GM19452 (cell line): Measurements from ENCODE around the gene HOXA3.

Experiments used
- ATAC-seq: cut with Tn5 transposase; IDR thresholded peaks from one replicate; pipeline ENCODE4 v1.9.1; 2021; ENCODE audit not compliant: unreplicated experiment

The HOXA3 gene

GRCh38 chr7:27095050-27095896, 57.1 kb downstream of the HOXA3 start:
- ATAC-seq: peak; percentile 10

DNA sequence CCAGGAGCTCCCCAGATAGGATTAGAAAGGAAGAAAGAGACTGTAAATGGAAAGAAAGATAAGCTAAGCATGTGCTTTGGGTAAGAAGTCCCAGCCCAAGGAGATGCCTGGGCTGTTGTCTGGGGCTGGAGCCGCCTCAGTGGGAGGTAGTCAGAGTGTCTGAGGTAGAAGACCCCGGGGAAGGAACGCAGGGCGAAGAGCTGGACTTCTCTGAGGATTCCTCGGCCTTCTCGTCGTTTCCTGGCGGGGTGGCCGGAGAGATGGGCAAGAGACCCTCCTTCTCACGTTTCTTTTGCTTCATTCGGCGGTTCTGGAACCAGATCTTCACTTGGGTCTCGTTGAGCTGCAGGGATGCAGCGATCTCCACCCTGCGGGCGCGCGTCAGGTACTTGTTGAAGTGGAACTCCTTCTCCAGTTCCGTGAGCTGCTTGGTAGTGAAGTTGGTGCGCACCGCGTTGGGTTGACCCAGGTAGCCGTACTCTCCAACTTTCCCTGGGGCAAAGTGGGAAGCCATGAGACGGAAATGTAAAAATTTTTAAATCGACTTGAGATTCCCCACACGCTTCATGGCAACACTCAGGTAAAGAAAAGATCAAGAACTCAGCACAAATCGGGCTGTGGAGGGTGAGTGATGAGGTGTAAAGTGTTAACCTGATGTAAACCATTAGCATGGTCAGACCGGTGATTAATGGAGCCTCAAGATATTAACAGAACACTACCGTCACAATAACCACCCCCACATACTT, 57.9 kb downstream of the HOXA3 start:
- no peak for ATAC-seq

GRCh38 chr7:27093184-27093895, 59.0 kb downstream of the HOXA3 start:
- ATAC-seq: no peak

DNA sequence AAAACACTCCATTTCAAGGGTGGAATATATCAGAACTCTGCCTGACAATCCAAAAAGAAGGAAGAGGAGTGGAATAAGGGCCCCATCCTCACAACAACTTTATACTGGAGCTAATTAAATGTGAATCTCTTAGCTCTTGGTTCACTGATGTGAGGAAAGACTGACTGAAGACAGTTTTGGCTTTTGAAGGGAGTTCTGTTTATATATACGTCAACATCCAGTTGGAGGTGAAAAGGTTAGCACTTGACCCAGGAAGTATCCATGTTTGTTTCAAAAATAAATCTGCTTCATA, 59.6 kb downstream of the HOXA3 start:
- ATAC-seq: no peak

GRCh38 chr7:27091941-27092818, 60.2 kb downstream of the HOXA3 start:
- no peak for ATAC-seq

GRCh38 chr7:27091105-27091504, 61.3 kb downstream of the HOXA3 start:
- no peak for ATAC-seq

DNA sequence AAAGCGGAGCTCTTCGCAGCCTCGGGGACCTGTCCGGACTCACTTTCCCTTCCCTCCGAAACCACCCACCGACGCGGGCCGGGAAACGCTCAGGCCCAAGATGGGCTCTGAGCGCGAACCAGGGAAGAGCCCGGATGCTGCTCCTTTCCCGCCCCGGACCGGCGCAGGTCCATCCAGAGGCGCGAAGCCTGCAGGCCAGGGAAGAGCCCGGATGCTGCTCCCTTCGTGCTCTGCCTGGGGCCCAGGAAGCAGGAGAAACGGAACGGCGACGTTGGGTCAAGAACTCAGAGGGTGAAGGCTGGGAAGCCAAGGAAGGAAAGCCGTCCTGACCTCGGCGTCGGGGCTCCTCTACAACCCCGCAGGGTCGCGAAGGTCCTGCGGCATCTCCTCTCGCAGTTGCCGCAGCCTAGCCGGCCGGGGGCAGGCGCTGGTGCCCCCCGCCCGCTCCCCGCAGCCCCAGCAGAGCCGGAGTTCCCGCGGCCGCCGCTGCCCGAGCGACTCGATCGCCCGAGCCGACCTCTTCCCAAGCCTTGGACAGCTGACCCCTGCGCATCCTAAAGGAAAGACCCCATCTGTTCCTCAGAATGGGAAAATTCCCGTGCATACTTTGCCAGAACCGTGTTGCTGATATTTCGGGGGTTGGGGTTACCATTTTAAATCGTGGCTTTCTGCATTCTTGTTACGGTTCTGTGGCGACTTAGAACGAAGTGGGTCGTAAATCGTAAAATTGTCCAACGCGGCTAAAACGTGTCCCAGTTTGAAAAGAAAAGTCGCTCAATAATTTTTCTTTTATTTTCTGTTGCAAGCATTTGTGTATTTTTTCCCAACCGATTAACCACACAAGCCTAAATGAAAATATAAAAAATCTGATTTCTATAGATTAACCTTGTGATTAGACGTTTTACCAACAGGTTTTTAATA, 64.1 kb downstream of the HOXA3 start:
- no peak for ATAC-seq

DNA sequence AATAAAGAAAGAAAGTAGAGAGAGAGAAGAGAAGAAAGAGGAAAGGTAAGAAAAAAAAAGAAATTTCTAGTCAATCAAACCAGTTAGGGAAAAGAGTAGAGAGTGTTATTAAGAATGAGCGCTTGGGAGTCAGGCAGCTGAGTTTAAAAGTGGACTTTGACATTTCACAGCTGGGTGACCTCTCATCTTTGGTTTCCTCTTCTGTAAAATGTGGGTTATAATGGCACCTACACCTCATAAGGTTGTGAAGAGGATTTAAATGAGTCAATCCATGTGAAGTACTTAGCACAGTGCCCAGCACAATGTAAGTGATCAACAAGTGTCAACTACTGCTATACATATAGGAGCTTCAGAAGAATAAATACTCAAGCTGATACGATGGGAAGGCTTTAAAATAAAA, 68.7 kb downstream of the HOXA3 start:
- ATAC-seq: peak; percentile 62

GRCh38 chr7:27082171-27082570, 70.2 kb downstream of the HOXA3 start:
- ATAC-seq: no peak

DNA sequence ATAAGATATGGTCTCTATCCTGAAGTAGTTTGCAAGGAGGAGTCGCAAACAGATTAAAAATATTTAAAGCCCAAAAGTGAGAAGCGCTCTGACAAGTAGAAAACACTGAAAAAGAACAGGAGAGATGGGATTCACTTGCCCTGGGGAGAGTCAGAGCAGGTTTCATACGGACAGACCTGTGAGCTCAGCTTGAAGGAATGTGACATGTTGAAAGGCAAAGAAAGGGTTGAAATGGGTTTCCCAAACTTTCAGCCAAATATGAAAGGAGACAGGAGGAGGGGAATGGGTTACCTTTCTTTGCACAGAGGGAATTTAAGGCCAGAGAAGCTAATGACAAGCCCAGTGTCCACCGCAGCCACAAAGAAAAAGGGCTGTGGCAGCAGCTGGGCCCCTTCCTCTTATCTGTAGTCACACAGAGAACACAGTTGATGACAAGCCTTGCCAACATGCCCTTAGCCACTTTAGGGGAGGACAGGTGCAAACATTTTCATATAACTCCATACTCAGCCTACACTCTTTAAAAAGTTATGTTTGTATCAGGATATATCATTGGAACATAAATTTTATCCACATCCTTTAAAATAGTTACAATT, 71.4 kb downstream of the HOXA3 start:
- no peak for ATAC-seq

- peak; percentile 62 for ATAC-seq
Observed at GRCh38 chr7:27079234-27079975, 73.0 kb downstream of the HOXA3 start.

- ATAC-seq: no peak
Observed at GRCh38 chr7:27078616-27079233, 73.7 kb downstream of the HOXA3 start.

GRCh38 chr7:27073076-27073475, 79.3 kb downstream of the HOXA3 start:
- no peak for ATAC-seq

- no peak for ATAC-seq
Observed at GRCh38 chr7:27071622-27072390, 80.6 kb downstream of the HOXA3 start.

DNA sequence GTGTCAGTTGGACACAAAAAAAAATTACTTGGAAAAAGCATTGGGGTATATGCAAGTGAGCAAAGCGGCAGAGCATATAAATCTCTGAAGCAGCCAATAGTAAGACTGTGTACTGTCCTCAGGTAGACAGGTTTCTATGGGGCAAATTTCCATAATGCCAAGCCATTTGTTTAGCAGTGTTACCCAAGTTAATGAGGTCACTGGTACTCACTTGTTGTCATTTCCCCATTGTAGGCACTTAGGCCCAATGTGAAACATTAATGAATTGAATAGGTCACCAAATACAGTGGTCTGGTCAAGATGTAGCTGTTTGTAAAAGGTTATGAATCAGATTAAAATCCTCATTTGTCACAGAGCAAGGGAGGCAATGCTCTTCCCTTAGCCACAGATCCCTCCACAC, 84.1 kb downstream of the HOXA3 start:
- ATAC-seq: no peak

GRCh38 chr7:27066148-27066547, 86.2 kb downstream of the HOXA3 start:
- ATAC-seq: no peak

DNA sequence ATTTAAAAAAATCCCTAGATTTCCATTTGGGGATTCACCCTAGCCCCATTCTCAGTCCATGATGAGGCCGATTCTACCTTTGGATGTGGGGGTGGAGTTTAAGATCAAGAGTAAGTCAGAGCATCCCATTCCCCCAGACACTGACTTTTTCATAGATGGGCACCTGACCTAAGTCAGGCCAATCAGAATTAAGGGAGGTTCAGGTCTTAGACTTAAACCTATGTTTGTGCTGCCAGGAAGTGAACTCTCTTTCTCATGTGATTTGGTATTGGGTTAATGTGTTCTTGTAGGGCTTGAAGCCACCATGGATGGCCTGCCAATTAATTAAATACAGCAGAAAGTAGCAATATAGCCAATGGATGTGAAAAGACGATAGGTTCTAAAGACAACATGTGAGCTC, 86.7 kb downstream of the HOXA3 start:
- ATAC-seq: no peak

DNA sequence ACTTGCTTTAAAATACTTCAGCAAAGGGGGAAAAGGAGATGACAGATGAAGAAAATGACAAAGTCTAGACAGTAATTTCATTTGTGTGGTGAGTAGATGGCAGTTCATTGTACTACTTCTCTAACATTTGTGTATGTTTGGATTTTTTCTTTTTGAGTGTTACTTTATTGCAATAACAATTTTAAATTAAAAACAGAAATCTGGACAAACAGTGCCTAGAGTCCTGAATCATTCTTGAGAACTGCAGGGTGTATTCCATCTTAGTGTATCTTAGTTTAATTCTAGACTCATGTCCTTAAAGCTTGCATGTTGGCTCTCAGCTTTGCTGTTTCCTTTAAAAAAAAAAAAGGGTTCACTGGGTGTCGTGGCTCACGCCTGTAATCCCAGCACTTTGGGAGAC, 87.7 kb downstream of the HOXA3 start:
- ATAC-seq: no peak
